AG09319 (cell line): ENCODE data around the gene ZNF407.
A peak's percentile ranks its signal among the peaks of the same experiment; 100 is the strongest.

Source experiments
- DNase-seq: peaks from one replicate; pipeline ENCODE4 v3.0.0-alpha.2; 2010; ENCODE audit warnings: low read depth; ENCODE audit errors: extremely low read depth
- CTCF ChIP-seq: IDR thresholded peaks from 2 replicates; pipeline ENCODE4 v1.5.1; 2011; ENCODE audit warnings: low read depth, mild to moderate bottlenecking, inconsistent platforms, low read length, moderate library complexity

The ZNF407 gene

GRCh38 chr18:74947875-74948274 is 350.2 kb downstream of the ZNF407 start:
- no peak for DNase-seq
- TF ChIP-seq CTCF, result no peak

GRCh38 chr18:74949611-74950010 is 351.9 kb downstream of the ZNF407 start:
- DNase-seq, result no peak
- no peak for TF ChIP-seq CTCF

- TF ChIP-seq CTCF, result no peak
- DNase-seq, result no peak
Measured at GRCh38 chr18:74950479-74950878, 352.8 kb downstream of the ZNF407 start.

- DNase-seq, result peak; percentile 79
- no peak for TF ChIP-seq CTCF
Measured at GRCh38 chr18:74951165-74951760, 353.6 kb downstream of the ZNF407 start.

GRCh38 chr18:74957588-74958224 is 360.0 kb downstream of the ZNF407 start:
- no peak for DNase-seq
- no peak for TF ChIP-seq CTCF

- no peak for TF ChIP-seq CTCF
- DNase-seq, result no peak
Measured at GRCh38 chr18:74959216-74959615, 361.5 kb downstream of the ZNF407 start.

GRCh38 chr18:74961596-74961995 is 363.9 kb downstream of the ZNF407 start:
- no peak for DNase-seq
- no peak for TF ChIP-seq CTCF
